H1 (cell line): ENCODE data around the gene PGM3. TPM values are rescaled to one million over a fixed set of nuclear protein-coding genes. Genes with fewer than 3 reads are reported as not detected.
A peak's percentile ranks its signal among the peaks of the same experiment; 100 is the strongest.

Source experiments
- BACH1 ChIP-seq: IDR thresholded peaks from 2 replicates; pipeline ENCODE4 v1.6.1; 2012; ENCODE audit warnings: low read length, improper control_type of control experiment
- CBX5 ChIP-seq: fragments of 300-800, 300-1000 bp; sonication (generic); IDR thresholded peaks from 2 replicates; pipeline ENCODE4 v1.7.1; 2016; ENCODE audit warnings: antibody characterized with exemption, low read length, low read depth
- CBX8 ChIP-seq: fragments of 300-800, 300-1000 bp; sonication (generic); IDR thresholded peaks from 2 replicates; pipeline ENCODE4 v1.7.1; 2016; ENCODE audit warnings: low read depth, low read length, borderline replicate concordance
- CHD1 ChIP-seq: IDR thresholded peaks from 2 replicates; pipeline ENCODE4 v1.6.1; 2012; ENCODE audit warnings: low read depth, low read length, improper control_type of control experiment
- CHD2 ChIP-seq: IDR thresholded peaks from 2 replicates; pipeline ENCODE4 v1.6.1; 2012; ENCODE audit warnings: low read length, improper control_type of control experiment
- CREB1 ChIP-seq: IDR thresholded peaks from 2 replicates; pipeline ENCODE4 v1.6.1; 2012; ENCODE audit warnings: inconsistent platforms
- KDM5A ChIP-seq: fragments of 200-600 bp; IDR thresholded peaks from 2 replicates; pipeline ENCODE4 v1.7.1; 2012; ENCODE audit warnings: mild to moderate bottlenecking, low read length, inconsistent platforms, mixed read lengths
- MAFK ChIP-seq: IDR thresholded peaks from 2 replicates; pipeline ENCODE4 v1.6.1; 2012; ENCODE audit warnings: low read depth, mild to moderate bottlenecking, improper control_type of control experiment, low read length
- NANOG ChIP-seq: IDR thresholded peaks from 2 replicates; pipeline ENCODE4 v1.6.1; 2011; ENCODE audit warnings: low read length, low read depth, mild to moderate bottlenecking, inconsistent platforms; ENCODE audit not compliant: insufficient read depth, poor library complexity, severe bottlenecking
- POLR2AphosphoS5 ChIP-seq: IDR thresholded peaks from 2 replicates; pipeline ENCODE4 v1.6.1; 2011; ENCODE audit warnings: low read depth, low read length
- POU5F1 ChIP-seq: IDR thresholded peaks from 2 replicates; pipeline ENCODE4 v1.6.1; 2011; ENCODE audit warnings: low read depth, mild to moderate bottlenecking, low read length, moderate library complexity
- RFX5 ChIP-seq: IDR thresholded peaks from 2 replicates; pipeline ENCODE4 v1.6.1; 2011; ENCODE audit warnings: low read depth, low read length, improper control_type of control experiment, borderline replicate concordance
- RNF2 ChIP-seq: fragments of 200-900, 300-1000 bp; sonication (generic); IDR thresholded peaks from 2 replicates; pipeline ENCODE4 v1.7.1; 2016; ENCODE audit warnings: borderline replicate concordance, low read depth, mild to moderate bottlenecking, antibody characterized with exemption, low read length; ENCODE audit not compliant: poor library complexity, severe bottlenecking; ENCODE audit errors: missing control alignments
- SIRT6 ChIP-seq: IDR thresholded peaks from one replicate; pipeline ENCODE4 v1.7.1; 2012; ENCODE audit warnings: low read length, inconsistent platforms
- SIX5 ChIP-seq: IDR thresholded peaks from 2 replicates; pipeline ENCODE4 v1.6.1; 2011; ENCODE audit warnings: mild to moderate bottlenecking, low read depth, low read length
- SP1 ChIP-seq: IDR thresholded peaks from 2 replicates; pipeline ENCODE4 v1.6.1; 2011; ENCODE audit warnings: low read depth, low read length
- USF2 ChIP-seq: IDR thresholded peaks from 2 replicates; pipeline ENCODE4 v1.6.1; 2011; ENCODE audit warnings: low read length, improper control_type of control experiment
- ZNF274 ChIP-seq: IDR thresholded peaks from 2 replicates; pipeline ENCODE4 v1.7.0; 2012; ENCODE audit warnings: low read length, borderline replicate concordance; ENCODE audit errors: extremely low read depth
- polyA plus RNA-seq, 7 experiments: library from polyadenylated mRNA; depleted of rRNA in 3 of 7; stranded (reverse) in 5 of 7; unstranded in 2 of 7; fragments of >200 nt in 5 of 7; fragments of 200-250 nt in 2 of 7; gene quantifications; 1 replicate in 5 of 7; 2 replicates in 1 of 7; 4 replicates in 1 of 7; pipeline versions ENCODE4 v1.2.1 to v1.2.3, GENCODE V29; 2011 to 2013; ENCODE audit warnings: missing spikeins in 2 of 7, mixed read lengths in 2 of 7
- total RNA-seq: library from RNA; stranded (reverse); fragmentation: NEBNext Ultra II Directional; extraction: Animal tissue kit (Norgen Biotek cat#: 25700); gene quantifications from 2 replicates; pipeline ENCODE4 v1.2.1, GENCODE V29; 2021

Gene PGM3
- total and polyA plus RNA-seq, 2 of the 8 experiments (the other 6 are each of a cell fraction or from before 2014, with no cell fraction given): 14.5 to 60.5 TPM

- no peak for TF ChIP-seq USF2
- no peak for TF ChIP-seq SIX5
- no peak for TF ChIP-seq BACH1
- TF ChIP-seq CHD2: no peak
- TF ChIP-seq KDM5A: no peak
- TF ChIP-seq SP1: no peak
- TF ChIP-seq ZNF274: no peak
- peak; percentile 62 for TF ChIP-seq CREB1
- TF ChIP-seq NANOG: no peak
- no peak for TF ChIP-seq CBX5
- no peak for TF ChIP-seq SIRT6
- no peak for TF ChIP-seq CHD1
- TF ChIP-seq POLR2AphosphoS5: peak; percentile 67; the same call in 1 of the 2 replicates
- no peak for TF ChIP-seq RNF2
- no peak for TF ChIP-seq POU5F1
- no peak for TF ChIP-seq CBX8
- no peak for TF ChIP-seq MAFK
- no peak for TF ChIP-seq RFX5
These were observed at the start of gene PGM3, which contains the start of gene RWDD2A (continued) for GRCh38 chr6:83192871-83193746.
